Measurements from ENCODE around the gene SLCO1A2. TPM values are rescaled to one million over a fixed set of nuclear protein-coding genes. Genes with fewer than 3 reads are reported as not detected.

The SLCO1A2 gene
- total and polyA plus RNA-seq, 2 of the 4 experiments (the other 2 are of a cell fraction): not detected

GRCh38 chr12:21323736-21324135 lies 11.0 kb downstream of the SLCO1A2 start:
- ChIA-PET POLR2A (ENCODE audit: unreplicated experiment) (no interaction called here), CTCF (no interaction called here)
- in situ Hi-C loops (cut with MboI; ENCODE audit: low sequenced_read_pairs) (no loop called here), dilution Hi-C loops (cut with HindIII; ENCODE audit: low sequenced_read_pairs, unreplicated experiment) (no loop called here), intact Hi-C loops (cut with micrococcal nuclease) (no loop called here)
- Histone ChIP-seq H3K79me1 (ENCODE audit: low read depth in 1 of 2, low read length in 2 of 2) (no peaks in the 10 kb centered on the region), H3K23ac (ENCODE audit: low read depth, low read length) (no peak overlapping the region), H3K4me3 (ENCODE audit: insufficient read depth, low read depth, low read length) (no peak overlapping the region), H3K14ac (replicated peaks; ENCODE audit: low read depth, low read length) (no peak overlapping the region), H3K9me3 (ENCODE audit: control insufficient read depth, insufficient read depth, low read length) (peaks cover 5% of the 10 kb centered on the region), H2AK9ac (replicated peaks; ENCODE audit: low read depth, low read length, poor library complexity) (no peak overlapping the region), H3K36me3 (ENCODE audit: control insufficient read depth, insufficient read depth, low read length) (no peaks in the 10 kb centered on the region), H2BK5ac (ENCODE audit: low read depth, low read length, poor library complexity, severe bottlenecking) (no peak overlapping the region), H2BK20ac (ENCODE audit: low read depth, low read length) (no peak overlapping the region), H3K4me1 (ENCODE audit: control insufficient read depth, insufficient read depth, low read length) (no peaks in the 10 kb centered on the region), H3K18ac (ENCODE audit: low read depth, low read length) (no peak overlapping the region), H3K4me2 (ENCODE audit: low read depth, low read length) (no peak overlapping the region), H2BK120ac (ENCODE audit: low read depth, low read length) (no peak overlapping the region), H3K56ac (ENCODE audit: extremely low read depth, insufficient read depth, low read length) (no peak overlapping the region), H2AK5ac (ENCODE audit: low read depth, low read length) (no peak overlapping the region), H4K8ac (ENCODE audit: low read depth in 2 of 2, low read length in 2 of 2) (no peak overlapping the region), H3K4ac (ENCODE audit: low read depth, low read length) (no peak overlapping the region), H2BK15ac (ENCODE audit: low read depth, low read length) (no peak overlapping the region), H3K9me1 (ENCODE audit: insufficient read depth, low read length) (no peaks in the 10 kb centered on the region), H3K27me3 (ENCODE audit: control insufficient read depth, insufficient read depth, low read length) (no peaks in the 10 kb centered on the region), H4K20me1 (ENCODE audit: insufficient read depth, low read length) (no peaks in the 10 kb centered on the region), H4K5ac (ENCODE audit: low read depth, low read length) (no peak overlapping the region), H3K27ac (ENCODE audit: insufficient read depth, low read length) (no peak overlapping the region), H2AFZ (replicated peaks; ENCODE audit: low read length, poor library complexity) (no peak overlapping the region), H3K9ac (ENCODE audit: low read depth, low read length) (no peak overlapping the region), H4K91ac (ENCODE audit: insufficient read depth, low read depth, low read length) (no peak overlapping the region)
- no CpG with 5 or more reads among the region's 2 CpGs for WGBS, 2 experiments (ENCODE audit: extremely low coverage in 2 of 2, insufficient read length in 1 of 2)
- no TSS peak for BruUV-seq (replicated peaks)
- DNase-seq: no peak
- TF ChIP-seq POLR2A (IDR thresholded peaks at IDR 0.05; ENCODE audit: low read depth, low read length): no peak
- no peak for TF ChIP-seq ELK1 (IDR thresholded peaks at IDR 0.05; ENCODE audit: borderline replicate concordance, low read depth, low read length)
- no peak for TF ChIP-seq MXI1 (IDR thresholded peaks at IDR 0.05; ENCODE audit: borderline replicate concordance, low read depth, low read length)
- TF ChIP-seq RCOR1 (IDR thresholded peaks at IDR 0.05; ENCODE audit: insufficient replicate concordance, low read length): no peak
- TF ChIP-seq RAD21 (IDR thresholded peaks at IDR 0.05; ENCODE audit: low read length): no peak
- TF ChIP-seq FOS (IDR thresholded peaks at IDR 0.05; ENCODE audit: low read depth, low read length): no peak
- no peak for ATAC-seq (ENCODE audit: low read depth)
